Epithelial cell of esophagus (primary cell): ENCODE results near the gene PLA2G12A.

Experiments
- DNase-seq: peaks from one replicate; pipeline ENCODE4 v3.0.0; 2010; ENCODE audit warnings: low read depth
- H3K4me3 ChIP-seq: 2 replicates; pipeline ENCODE4 v1.5.1; 2011; ENCODE audit warnings: mild to moderate bottlenecking, low read length, control low read depth
- TF ChIP-seq, protein P1 (sequence below): IDR thresholded peaks from 2 replicates; pipeline ENCODE4 v1.5.1; 2011; ENCODE audit warnings: low read depth, mild to moderate bottlenecking, low read length, control low read depth, inconsistent platforms; ENCODE audit not compliant: insufficient read depth; ENCODE audit errors: missing control alignments

The PLA2G12A gene

GRCh38 chr4:109713500-109713899 is 16.4 kb downstream of the PLA2G12A start:
- TF ChIP-seq, protein P1, sequence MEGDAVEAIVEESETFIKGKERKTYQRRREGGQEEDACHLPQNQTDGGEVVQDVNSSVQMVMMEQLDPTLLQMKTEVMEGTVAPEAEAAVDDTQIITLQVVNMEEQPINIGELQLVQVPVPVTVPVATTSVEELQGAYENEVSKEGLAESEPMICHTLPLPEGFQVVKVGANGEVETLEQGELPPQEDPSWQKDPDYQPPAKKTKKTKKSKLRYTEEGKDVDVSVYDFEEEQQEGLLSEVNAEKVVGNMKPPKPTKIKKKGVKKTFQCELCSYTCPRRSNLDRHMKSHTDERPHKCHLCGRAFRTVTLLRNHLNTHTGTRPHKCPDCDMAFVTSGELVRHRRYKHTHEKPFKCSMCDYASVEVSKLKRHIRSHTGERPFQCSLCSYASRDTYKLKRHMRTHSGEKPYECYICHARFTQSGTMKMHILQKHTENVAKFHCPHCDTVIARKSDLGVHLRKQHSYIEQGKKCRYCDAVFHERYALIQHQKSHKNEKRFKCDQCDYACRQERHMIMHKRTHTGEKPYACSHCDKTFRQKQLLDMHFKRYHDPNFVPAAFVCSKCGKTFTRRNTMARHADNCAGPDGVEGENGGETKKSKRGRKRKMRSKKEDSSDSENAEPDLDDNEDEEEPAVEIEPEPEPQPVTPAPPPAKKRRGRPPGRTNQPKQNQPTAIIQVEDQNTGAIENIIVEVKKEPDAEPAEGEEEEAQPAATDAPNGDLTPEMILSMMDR = no peak
- DNase-seq = no peak
- no peak overlapping the region for H3K4me3 ChIP-seq

DNA sequence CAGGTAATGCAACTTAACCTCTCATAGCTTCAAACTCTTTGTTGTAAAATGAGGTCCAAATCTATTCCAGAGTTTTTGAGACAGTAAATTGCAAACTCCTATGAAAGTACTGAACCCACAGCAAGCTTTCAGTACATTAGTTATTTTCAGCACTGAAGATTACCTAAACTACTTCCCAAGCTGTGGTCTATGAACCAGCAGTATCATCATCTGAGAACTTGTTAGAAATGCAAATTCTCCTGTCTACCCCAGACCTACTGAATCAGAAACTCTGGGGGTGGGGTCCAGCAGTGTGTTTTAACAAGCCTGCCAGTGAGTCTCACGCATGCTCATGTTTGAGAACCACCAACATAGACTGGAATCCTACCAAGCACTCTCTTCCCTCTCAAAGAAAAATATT is 20.9 kb downstream of the PLA2G12A start:
- TF ChIP-seq, protein P1 = no peak
- DNase-seq = no peak
- no peak overlapping the region for H3K4me3 ChIP-seq

- TF ChIP-seq, protein P1 = no peak
- no peak overlapping the region for H3K4me3 ChIP-seq
- DNase-seq = no peak
These were observed 21.4 kb downstream of the PLA2G12A start for GRCh38 chr4:109708435-109708834.

DNA sequence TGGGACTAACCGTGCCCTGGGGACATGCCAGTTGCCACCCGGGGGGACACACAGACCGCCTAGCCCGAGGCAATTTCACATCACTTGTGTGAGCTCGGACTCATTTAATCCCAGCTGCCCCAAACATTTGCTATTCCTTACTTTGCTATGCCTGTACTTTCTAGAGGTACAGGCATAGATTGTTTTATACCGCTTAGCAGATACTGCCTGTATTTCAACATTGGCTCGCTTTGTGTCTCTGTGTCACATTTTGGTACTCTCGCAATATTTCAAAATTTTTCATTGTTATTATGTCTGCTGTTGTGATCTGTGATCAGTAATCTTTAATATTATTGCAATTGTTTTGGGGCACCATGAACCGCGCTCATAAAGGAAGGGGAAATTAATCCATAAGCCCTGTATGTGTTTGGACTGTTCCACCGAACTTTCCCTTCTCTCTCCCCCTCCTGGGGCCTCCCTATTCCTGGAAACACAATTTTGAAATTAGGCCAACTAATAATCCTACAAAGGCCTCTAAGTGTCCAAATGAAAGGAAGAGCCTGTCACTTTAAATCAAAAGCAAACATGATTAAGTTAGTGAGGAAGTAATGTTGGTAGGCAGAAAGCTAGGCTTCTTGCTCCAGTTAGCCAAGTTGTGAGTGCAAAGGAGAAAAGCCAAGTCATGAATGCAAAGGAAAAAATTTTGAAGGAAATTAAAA is 26.1 kb downstream of the PLA2G12A start:
- DNase-seq = peak; percentile 14
- TF ChIP-seq, protein P1 = no peak
- peak overlapping the region; percentile 80 for H3K4me3 ChIP-seq

DNA sequence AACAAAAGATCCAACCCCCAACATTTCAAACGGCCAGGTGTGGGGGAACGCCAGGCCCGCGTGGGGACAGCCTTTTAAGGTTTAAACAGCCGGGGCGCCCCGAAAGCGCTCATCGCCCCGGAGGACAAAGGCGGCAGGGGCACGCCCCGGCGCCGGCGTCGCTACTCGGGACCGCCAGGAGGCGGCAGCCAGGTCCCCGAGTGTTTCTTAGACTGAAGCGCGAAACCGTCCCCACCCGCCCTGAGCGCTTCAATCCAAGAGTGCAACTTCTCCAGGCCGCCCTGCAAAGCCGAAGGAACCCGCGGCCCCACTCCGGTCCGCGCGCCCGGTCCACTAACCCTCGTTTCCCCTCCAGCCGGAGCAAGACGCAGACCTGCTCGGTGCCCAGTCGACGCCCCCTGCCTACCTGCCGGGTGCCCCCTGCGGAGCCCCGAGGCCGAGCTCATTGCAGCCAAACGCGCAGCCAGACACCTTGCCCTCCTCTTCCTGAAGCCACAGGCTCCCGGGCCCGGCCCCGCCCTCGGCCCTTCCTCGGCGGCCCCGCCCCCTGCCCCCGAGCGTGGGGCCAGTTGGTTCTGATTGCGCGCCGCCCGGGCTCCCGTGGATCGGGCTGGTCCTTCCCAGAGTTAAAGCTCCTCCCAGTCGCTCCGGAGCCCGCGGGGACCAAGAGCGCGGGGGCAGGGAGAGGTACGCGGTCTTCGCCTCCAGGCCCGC is 26.8 kb downstream of the PLA2G12A start, which contains the start of gene CASP6:
CASP6 (minus strand) TSS at position 496 of the 714 bp plus-strand sequence; CDS start at position 446, 50 bp downstream.
- peak within 1 kb of the TSS; percentile 80 for H3K4me3 ChIP-seq
- TF ChIP-seq, protein P1 = peak; percentile 62
- peak; percentile 80 for DNase-seq

DNA sequence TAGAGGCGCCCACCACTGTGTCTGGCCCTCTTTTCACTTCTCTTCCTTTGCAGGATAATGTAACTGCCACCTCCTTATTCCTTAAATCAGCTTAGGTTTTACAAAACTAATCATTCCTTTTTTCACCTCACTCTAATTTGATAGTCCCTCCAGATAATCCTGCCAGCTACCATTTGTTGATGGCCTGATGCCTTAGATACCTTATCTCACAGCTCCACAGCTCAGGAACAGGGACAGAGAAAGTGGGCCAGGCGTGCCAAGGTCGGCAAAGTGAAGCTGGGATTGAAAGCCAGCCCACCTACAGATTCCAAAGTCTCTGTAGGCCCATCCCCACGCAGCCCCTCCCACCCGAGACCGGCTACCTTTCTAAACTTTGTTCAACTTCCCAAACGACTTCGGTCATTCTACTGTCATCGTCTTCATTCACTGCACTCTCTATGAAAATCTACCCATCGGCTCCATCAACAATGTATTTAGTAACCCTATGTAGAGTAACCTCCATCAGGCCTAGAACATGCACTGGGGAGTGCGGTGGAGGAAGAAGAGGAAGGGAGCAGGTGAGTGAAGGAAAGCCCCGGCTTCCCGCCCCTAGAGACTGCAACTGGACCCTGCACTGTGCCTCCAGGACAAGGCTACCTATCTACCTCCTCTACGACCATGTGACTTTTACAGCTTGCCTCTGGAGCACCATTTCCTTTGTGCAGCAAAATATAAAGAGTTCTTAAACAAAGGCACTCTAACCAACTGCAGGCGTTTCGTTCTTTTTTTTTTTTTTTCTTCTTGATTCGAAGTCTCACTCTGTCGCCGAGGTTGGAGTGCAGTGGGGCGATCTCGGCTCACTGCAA is 28.1 kb downstream of the PLA2G12A start:
- H3K4me3 ChIP-seq = peak overlapping the region; percentile 80
- DNase-seq = peak; percentile 8
- TF ChIP-seq, protein P1 = no peak
